A549 (cell line): ENCODE measurements around the gene MYO10.

ENCODE experiments used
- CHD4 ChIP-seq: fragments of 200-600 bp; sonication (generic); IDR thresholded peaks from 2 replicates; pipeline ENCODE4 v1.6.1; 2016; ENCODE audit warnings: antibody characterized with exemption, mild to moderate bottlenecking, borderline replicate concordance
- ELK1 ChIP-seq: fragments of 150-350 bp; IDR thresholded peaks from 2 replicates; pipeline ENCODE4 v1.6.1; 2014; ENCODE audit warnings: low read depth, mild to moderate bottlenecking, low read length
- MAZ ChIP-seq: fragments of 150-350 bp; IDR thresholded peaks from 2 replicates; pipeline ENCODE4 v1.6.1; 2014; ENCODE audit warnings: antibody characterized with exemption, low read depth, low read length, borderline replicate concordance
- POLR2A ChIP-seq: IDR thresholded peaks from 2 replicates; pipeline ENCODE4 v1.6.1; 2012; ENCODE audit warnings: mild to moderate bottlenecking, low read length
- POLR2AphosphoS2 ChIP-seq: conservative IDR thresholded peaks from 2 replicates; pipeline ENCODE4 v1.6.1; 2012; ENCODE audit warnings: low read length, improper control_type of control experiment, inconsistent platforms
- RAD21 ChIP-seq, 2 experiments: fragments of >200 bp in 1 of 2; sonication (Bioruptor Twin) in 1 of 2; formaldehyde crosslinking in 1 of 2; IDR thresholded peaks in 1 of 2; conservative IDR thresholded peaks in 1 of 2; 2 replicates in 1 of 2; 3 replicates in 1 of 2; pipeline ENCODE4 v1.6.1; 2012 to 2018; ENCODE audit warnings: inconsistent platforms in 1 of 2
- SMC3 ChIP-seq: fragments of >200 bp; sonication (Bioruptor Twin); formaldehyde crosslinking; IDR thresholded peaks from 3 replicates; pipeline ENCODE4 v1.6.1; 2018; ENCODE audit warnings: inconsistent platforms
- ZC3H11A ChIP-seq: fragments of 450-650 bp; IDR thresholded peaks from 2 replicates; pipeline ENCODE4 v1.6.1; 2014; ENCODE audit warnings: antibody characterized with exemption, mild to moderate bottlenecking
- ZNF302 ChIP-seq: fragments of 250-450 bp; sonication (Bioruptor Pico); IDR thresholded peaks from 2 replicates; pipeline ENCODE4 v1.9.0; 2021; ENCODE audit warnings: inconsistent platforms, mild to moderate bottlenecking, moderate library complexity
- TF ChIP-seq, protein P1 (sequence below): fragments of >200 bp; sonication (Bioruptor Twin); formaldehyde crosslinking; IDR thresholded peaks from 3 replicates; pipeline ENCODE4 v1.5.1; 2016

GRCh38 chr5:16975950-16976624 lies 40.0 kb upstream of the MYO10 start:
- TF ChIP-seq ZNF302 (CRISPR knock-in tag) (no peak), POLR2A (no peak), MAZ (no peak), POLR2AphosphoS2 (no peak), CHD4 (no peak), ELK1 (no peak), SMC3 (no peak), RAD21 (conservative IDR thresholded peaks at IDR 0.05 in 1 of 2, IDR thresholded peaks at IDR 0.05 in 1 of 2) (no peak), ZC3H11A (no peak)
- TF ChIP-seq, protein P1, sequence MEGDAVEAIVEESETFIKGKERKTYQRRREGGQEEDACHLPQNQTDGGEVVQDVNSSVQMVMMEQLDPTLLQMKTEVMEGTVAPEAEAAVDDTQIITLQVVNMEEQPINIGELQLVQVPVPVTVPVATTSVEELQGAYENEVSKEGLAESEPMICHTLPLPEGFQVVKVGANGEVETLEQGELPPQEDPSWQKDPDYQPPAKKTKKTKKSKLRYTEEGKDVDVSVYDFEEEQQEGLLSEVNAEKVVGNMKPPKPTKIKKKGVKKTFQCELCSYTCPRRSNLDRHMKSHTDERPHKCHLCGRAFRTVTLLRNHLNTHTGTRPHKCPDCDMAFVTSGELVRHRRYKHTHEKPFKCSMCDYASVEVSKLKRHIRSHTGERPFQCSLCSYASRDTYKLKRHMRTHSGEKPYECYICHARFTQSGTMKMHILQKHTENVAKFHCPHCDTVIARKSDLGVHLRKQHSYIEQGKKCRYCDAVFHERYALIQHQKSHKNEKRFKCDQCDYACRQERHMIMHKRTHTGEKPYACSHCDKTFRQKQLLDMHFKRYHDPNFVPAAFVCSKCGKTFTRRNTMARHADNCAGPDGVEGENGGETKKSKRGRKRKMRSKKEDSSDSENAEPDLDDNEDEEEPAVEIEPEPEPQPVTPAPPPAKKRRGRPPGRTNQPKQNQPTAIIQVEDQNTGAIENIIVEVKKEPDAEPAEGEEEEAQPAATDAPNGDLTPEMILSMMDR, result no peak
